K562 (cell line): ENCODE results near the gene DIS3L. TPM values are rescaled to one million over a fixed set of nuclear protein-coding genes. Genes with fewer than 3 reads are reported as not detected.
"Not testable (repeated sequence)": the region's sequence is repeated elsewhere in the genome, so short reads cannot be mapped to it uniquely, and the experiment has no call there.

Experiments used
- ATAC-seq: fragments of 200-7000 bp; cut with Tn5 transposase; 3 replicates; pipeline ENCODE4 v1.9.1; 2020; ENCODE audit warnings: moderate library complexity
- BruUV-seq: library from RNA; stranded (reverse); fragments of 400-500 nt; replicated peaks from 2 replicates; lab custom pipeline; 2021; lab: Mats Ljungman, UMichigan
- CTCF ChIA-PET: fragments of 300-600 bp; formaldehyde crosslinking; extraction: SDS; loops from one replicate; lab custom pipeline; 2021; ENCODE audit warnings: low intra/inter-chr PET ratio; lab: Yijun Ruan, JAX
- POLR2A ChIA-PET: fragments of 300-600, 350-650 bp; sonication (Branson Sonifier 250); formaldehyde crosslinking; extraction: SDS; loops from one replicate; lab custom pipeline; 2021; ENCODE audit warnings: antibody characterized with exemption, inconsistent platforms; lab: Yijun Ruan, JAX
- DNase-seq, 4 experiments: peaks; one replicate each; pipeline versions ENCODE4 v3.0.0 to v3.0.0-alpha.2; 2011 to 2018; ENCODE audit warnings: low spot score in 3 of 4, mixed read lengths in 3 of 4; ENCODE audit errors: extremely low read depth in 1 of 4
- FAIRE-seq: peaks from 2 replicates; lab custom pipeline; 2011; peaks lifted over from hg19 to GRCh38; lab: Jason Lieb, UNC
- H2AFZ ChIP-seq: 2 replicates; pipeline ENCODE4 v1.6.0; 2011; ENCODE audit warnings: low read depth, low read length, control low read depth, inconsistent platforms
- H3K27ac ChIP-seq: fragments of 200-600 bp; 3 replicates; pipeline ENCODE4 v1.8.0; 2011; ENCODE audit warnings: low read depth, mild to moderate bottlenecking, control low read depth, inconsistent platforms, low read length, moderate library complexity, mixed read lengths; ENCODE audit errors: extremely low read depth
- H3K27me3 ChIP-seq, 2 experiments: fragments of 300-600 bp in 1 of 2; 2 replicates in 1 of 2; 3 replicates in 1 of 2; pipeline versions ENCODE4 v1.6.0 to v1.8.0; 2011; ENCODE audit warnings: inconsistent platforms in 2 of 2, low read length in 2 of 2, mild to moderate bottlenecking in 1 of 2, mixed read lengths in 1 of 2, moderate library complexity in 1 of 2; ENCODE audit not compliant: control insufficient read depth in 2 of 2, insufficient read depth in 2 of 2
- H3K36me3 ChIP-seq: fragments of 300-600 bp; 3 replicates; pipeline ENCODE4 v1.8.0; 2011; ENCODE audit warnings: mild to moderate bottlenecking, low read length, inconsistent platforms; ENCODE audit not compliant: control insufficient read depth, insufficient read depth
- H3K4me1 ChIP-seq, 2 experiments: fragments of 200-600 bp in 1 of 2; replicated peaks in 1 of 2; 2 replicates in 1 of 2; 3 replicates in 1 of 2; pipeline versions ENCODE4 v1.5.1 to v1.8.0; 2011; ENCODE audit warnings: inconsistent platforms in 2 of 2, low read length in 2 of 2, mild to moderate bottlenecking in 1 of 2, mixed read lengths in 1 of 2, moderate library complexity in 1 of 2; ENCODE audit not compliant: control insufficient read depth in 2 of 2, insufficient read depth in 2 of 2
- H3K4me2 ChIP-seq: 2 replicates; pipeline ENCODE4 v1.6.1; 2011; ENCODE audit warnings: low read length, control low read depth, inconsistent platforms, mixed read lengths; ENCODE audit not compliant: insufficient read depth
- H3K4me3 ChIP-seq: fragments of 200-600 bp; sonication (generic), shearing (Covaris generic); 2 replicates; pipeline ENCODE4 v1.5.1; 2016; ENCODE audit warnings: control low read depth, inconsistent platforms
- H3K79me2 ChIP-seq: fragments of 200-600 bp; 3 replicates; pipeline ENCODE4 v1.8.0; 2011; ENCODE audit warnings: low read length, inconsistent platforms; ENCODE audit not compliant: control insufficient read depth, insufficient read depth
- H3K9ac ChIP-seq, 2 experiments: 2 replicates each; pipeline versions ENCODE4 v1.6.0 to v1.6.1; 2011; ENCODE audit warnings: low read depth in 2 of 2, low read length in 2 of 2, control low read depth in 1 of 2, inconsistent platforms in 1 of 2, mild to moderate bottlenecking in 1 of 2, mixed read lengths in 1 of 2; ENCODE audit not compliant: insufficient read depth in 1 of 2
- H3K9me1 ChIP-seq: one replicate; pipeline ENCODE4 v1.6.0; 2011; ENCODE audit warnings: inconsistent platforms, mild to moderate bottlenecking, low read length, moderate library complexity; ENCODE audit not compliant: control insufficient read depth, insufficient read depth
- H3K9me3 ChIP-seq: replicated peaks from 2 replicates; pipeline ENCODE4 v1.5.1; 2011; ENCODE audit warnings: low read depth, low read length, inconsistent platforms; ENCODE audit not compliant: control insufficient read depth, insufficient read depth
- H4K20me1 ChIP-seq: replicated peaks from 2 replicates; pipeline ENCODE4 v1.6.1; 2011; ENCODE audit warnings: low read length, inconsistent platforms, mixed read lengths; ENCODE audit not compliant: control insufficient read depth, insufficient read depth
- ATF3 ChIP-seq, 2 experiments: fragments of 450-650 bp in 1 of 2; sonication (generic) in 1 of 2; formaldehyde crosslinking in 1 of 2; IDR thresholded peaks in 1 of 2; conservative IDR thresholded peaks in 1 of 2; 2 replicates each; pipeline versions ENCODE4 v1.6.1 to v1.8.1; 2016 to 2023; ENCODE audit warnings: mild to moderate bottlenecking in 2 of 2, moderate library complexity in 2 of 2, inconsistent platforms in 1 of 2, missing genetic modification reagents in 1 of 2
- CEBPG ChIP-seq, 3 experiments: fragments of 200-800 bp in 1 of 3; sonication (Bioruptor generic) in 1 of 3; sonication (generic) in 1 of 3; formaldehyde crosslinking in 1 of 3; IDR thresholded peaks in 2 of 3; conservative IDR thresholded peaks in 1 of 3; 2 replicates each; pipeline versions ENCODE4 v1.6.1 to v1.8.0; 2016 to 2022; ENCODE audit warnings: missing compliant biosample characterization in 2 of 3, missing genetic modification characterization in 2 of 3, mild to moderate bottlenecking in 1 of 3, missing genetic modification reagents in 1 of 3
- TRIM24 ChIP-seq, 2 experiments: fragments of 450-650 bp; IDR thresholded peaks; 2 replicates each; pipeline ENCODE4 v1.6.1; 2016
- WGBS: fragments of 100-300 bp; shearing (Covaris generic); methylation state at CpG from one replicate; pipeline ENCODE4 v1.1.6; 2016; ENCODE audit warnings: low coverage, mixed read lengths; ENCODE audit not compliant: insufficient coverage; ENCODE audit errors: missing lambda C conversion rate; 5-methylcytosine and 5-hydroxymethylcytosine counted together
- in situ Hi-C: fragments of 300-500 bp; cut with MboI; formaldehyde crosslinking; loops from 4 replicates; pipeline ENCODE4 v1.15.0; 2018; ENCODE audit warnings: inconsistent platforms, mixed read lengths
- intact Hi-C: fragments of 100-400 bp; cut with micrococcal nuclease; formaldehyde crosslinking; loops from 2 replicates; pipeline ENCODE4 v1.14.2; 2022
- polyA plus RNA-seq, 8 experiments: library from polyadenylated mRNA; depleted of rRNA in 4 of 8; stranded (reverse) in 5 of 8; unstranded in 3 of 8; fragments of >200 nt; fragmentation: Nextera tagmentation in 2 of 8; fragmentation: Illumina TruSeq in 1 of 8; extraction: Ambion mirVana in 2 of 8; extraction: Trizol in 1 of 8; gene quantifications; 2 replicates each; pipeline versions ENCODE4 v1.2.1 to v1.2.3, GENCODE V29; 2011 to 2014; ENCODE audit warnings: inconsistent platforms in 1 of 8, missing spikeins in 1 of 8
- small RNA-seq: library from RNA; depleted of rRNA; stranded (forward); fragments of <200 nt; gene quantifications from one replicate; pipeline ENCODE3, GENCODE V24; 2014
- total RNA-seq, 7 experiments: library from RNA; depleted of rRNA in 6 of 7; stranded (reverse); fragments of >200 nt in 6 of 7; fragmentation: Illumina TruSeq in 2 of 7; extraction: Trizol in 2 of 7; gene quantifications; 2 replicates each; pipeline versions ENCODE4 v1.2.1 to v1.2.3, GENCODE V29; 2011 to 2021; ENCODE audit warnings: low replicate concordance in 1 of 7

DIS3L gene
- total and polyA plus RNA-seq, 9 of the 15 experiments (the other 6 are each of a cell fraction or from before 2014, with no cell fraction given) = 5.9 to 34.6 (median 16.9) TPM

GRCh38 chr15:66381376-66381775 lies 88.0 kb downstream of the DIS3L start:
- H3K4me1 ChIP-seq; DNase-seq; BruUV-seq; in situ Hi-C loops; H3K27ac ChIP-seq; H3K9me1 ChIP-seq; intact Hi-C loops; FAIRE-seq; H2AFZ ChIP-seq; H3K9me3 ChIP-seq; H3K9ac ChIP-seq; ATAC-seq; H3K36me3 ChIP-seq; H4K20me1 ChIP-seq; H3K4me2 ChIP-seq; H3K27me3 ChIP-seq; H3K4me3 ChIP-seq; CTCF ChIA-PET; TF ChIP-seq ATF3 (CRISPR knock-in tag; conservative IDR thresholded peaks at IDR 0.05); CEBPG (CRISPR knock-in tag; IDR thresholded peaks at IDR 0.05): not testable (repeated sequence)
- H3K79me2 ChIP-seq = peaks cover 16% of the 10 kb centered on the region
- TF ChIP-seq ATF3 (IDR thresholded peaks at IDR 0.05) (peak; percentile 48; the same call in 1 of the 2 replicates), CEBPG (tag; conservative IDR thresholded peaks at IDR 0.05 in 1 of 2, IDR thresholded peaks at IDR 0.05 in 1 of 2) (peak; percentile 25 to 78; a peak in 3 of 4 replicates), TRIM24 (IDR thresholded peaks at IDR 0.05) (peak; percentile 62 to 66; a peak in 2 of 4 replicates)
- POLR2A ChIA-PET = interaction anchor here (1.2 kb wide), 1 partner anchor 9 kb away, joined by 5 read pairs; no protein-coding TSS in a partner anchor
- no CpG with 5 or more reads among the region's 2 CpGs for WGBS

Small RNAs within 50 kb of the gene (small RNA-seq; reads per million reads assigned to genes)
- gene RF00019 = not detected
- gene SCARNA14 = 10.7 reads per million, percentile 95 among the genes with 10 or more reads in this experiment

Other genes starting within 250 kb of the DIS3L start
- gene MEGF11, start 39.8 kb upstream of the DIS3L start, total RNA-seq (2014; rRNA removed) = not detected in 2 replicates
- gene MEGF11, start 39.8 kb upstream of the DIS3L start, total RNA-seq (2014; rRNA removed; fragmentation: Illumina TruSeq; extraction: Trizol) = not detected in 2 replicates
- not detected in 2 replicates for gene MEGF11, start 39.8 kb upstream of the DIS3L start, total RNA-seq (2015; rRNA removed; fragmentation: Illumina TruSeq; extraction: Trizol)
- gene MEGF11, start 39.8 kb upstream of the DIS3L start, total RNA-seq (2021) = not detected in 2 replicates
- gene MEGF11, start 39.8 kb upstream of the DIS3L start, polyA plus RNA-seq (2011; rRNA removed) = not detected in 2 replicates
- gene MEGF11, start 39.8 kb upstream of the DIS3L start, polyA plus RNA-seq (2014; fragmentation: Illumina TruSeq; extraction: Trizol) = not detected in 2 replicates
- under 1 TPM; 0.06 to 0.20 TPM for gene MEGF11, start 39.8 kb upstream of the DIS3L start, polyA plus RNA-seq (2014; fragmentation: Nextera tagmentation; extraction: Ambion mirVana)
- 0.23 TPM in 1 of 2 replicates, not detected in the other for gene MEGF11, start 39.8 kb upstream of the DIS3L start, polyA plus RNA-seq (2014; rRNA removed)
- 29.9 and 31.1 TPM in 2 replicates for gene TIPIN, start 63.1 kb downstream of the DIS3L start, total RNA-seq (2014; rRNA removed)
- 45.8 and 64.9 TPM in 2 replicates for gene TIPIN, start 63.1 kb downstream of the DIS3L start, total RNA-seq (2014; rRNA removed; fragmentation: Illumina TruSeq; extraction: Trizol)
- gene TIPIN, start 63.1 kb downstream of the DIS3L start, total RNA-seq (2015; rRNA removed; fragmentation: Illumina TruSeq; extraction: Trizol) = 40.4 and 41.9 TPM in 2 replicates
- 27.4 and 28.0 TPM in 2 replicates for gene TIPIN, start 63.1 kb downstream of the DIS3L start, total RNA-seq (2021)
- gene TIPIN, start 63.1 kb downstream of the DIS3L start, polyA plus RNA-seq (2011; rRNA removed) = 15.2 and 22.9 TPM in 2 replicates
- 61.4 and 62.1 TPM in 2 replicates for gene TIPIN, start 63.1 kb downstream of the DIS3L start, polyA plus RNA-seq (2014; fragmentation: Illumina TruSeq; extraction: Trizol)
- 10 to 100 TPM; 55.6 to 58.9 TPM for gene TIPIN, start 63.1 kb downstream of the DIS3L start, polyA plus RNA-seq (2014; fragmentation: Nextera tagmentation; extraction: Ambion mirVana)
- 25.7 and 42.0 TPM in 2 replicates for gene TIPIN, start 63.1 kb downstream of the DIS3L start, polyA plus RNA-seq (2014; rRNA removed)
- gene MAP2K1, start 93.3 kb downstream of the DIS3L start, total RNA-seq (2014; rRNA removed) = 30.0 and 37.6 TPM in 2 replicates
- gene MAP2K1, start 93.3 kb downstream of the DIS3L start, total RNA-seq (2014; rRNA removed; fragmentation: Illumina TruSeq; extraction: Trizol) = 29.3 and 29.7 TPM in 2 replicates
- gene MAP2K1, start 93.3 kb downstream of the DIS3L start, total RNA-seq (2015; rRNA removed; fragmentation: Illumina TruSeq; extraction: Trizol) = 22.4 and 24.6 TPM in 2 replicates
- 55.9 and 58.3 TPM in 2 replicates for gene MAP2K1, start 93.3 kb downstream of the DIS3L start, total RNA-seq (2021)
- gene MAP2K1, start 93.3 kb downstream of the DIS3L start, polyA plus RNA-seq (2011; rRNA removed) = 45.5 and 48.2 TPM in 2 replicates
- gene MAP2K1, start 93.3 kb downstream of the DIS3L start, polyA plus RNA-seq (2014; fragmentation: Illumina TruSeq; extraction: Trizol) = 41.4 and 42.3 TPM in 2 replicates
- gene MAP2K1, start 93.3 kb downstream of the DIS3L start, polyA plus RNA-seq (2014; fragmentation: Nextera tagmentation; extraction: Ambion mirVana) = 10 to 100 TPM in 1 of 2 experiments, 1 to 10 TPM in 1; 7.5 to 10.9 TPM
- gene MAP2K1, start 93.3 kb downstream of the DIS3L start, polyA plus RNA-seq (2014; rRNA removed) = 45.0 and 52.7 TPM in 2 replicates
- gene SNAPC5, start 204.2 kb downstream of the DIS3L start, total RNA-seq (2014; rRNA removed) = 67.2 and 96.5 TPM in 2 replicates
- gene SNAPC5, start 204.2 kb downstream of the DIS3L start, total RNA-seq (2014; rRNA removed; fragmentation: Illumina TruSeq; extraction: Trizol) = 102 and 112 TPM in 2 replicates
- 77.0 and 79.9 TPM in 2 replicates for gene SNAPC5, start 204.2 kb downstream of the DIS3L start, total RNA-seq (2015; rRNA removed; fragmentation: Illumina TruSeq; extraction: Trizol)
- 56.7 and 57.0 TPM in 2 replicates for gene SNAPC5, start 204.2 kb downstream of the DIS3L start, total RNA-seq (2021)
- 40.6 and 52.8 TPM in 2 replicates for gene SNAPC5, start 204.2 kb downstream of the DIS3L start, polyA plus RNA-seq (2011; rRNA removed)
- 116 and 118 TPM in 2 replicates for gene SNAPC5, start 204.2 kb downstream of the DIS3L start, polyA plus RNA-seq (2014; fragmentation: Illumina TruSeq; extraction: Trizol)
- gene SNAPC5, start 204.2 kb downstream of the DIS3L start, polyA plus RNA-seq (2014; fragmentation: Nextera tagmentation; extraction: Ambion mirVana) = 100 to 1,000 TPM; 155 TPM
- gene SNAPC5, start 204.2 kb downstream of the DIS3L start, polyA plus RNA-seq (2014; rRNA removed) = 70.5 and 80.8 TPM in 2 replicates
- gene RPL4, start 211.3 kb downstream of the DIS3L start, total RNA-seq (2014; rRNA removed) = 2,055 and 3,520 TPM in 2 replicates
- 5,714 and 5,919 TPM in 2 replicates for gene RPL4, start 211.3 kb downstream of the DIS3L start, total RNA-seq (2014; rRNA removed; fragmentation: Illumina TruSeq; extraction: Trizol)
- 4,633 and 5,069 TPM in 2 replicates for gene RPL4, start 211.3 kb downstream of the DIS3L start, total RNA-seq (2015; rRNA removed; fragmentation: Illumina TruSeq; extraction: Trizol)
- gene RPL4, start 211.3 kb downstream of the DIS3L start, total RNA-seq (2021) = 3,792 and 4,028 TPM in 2 replicates
- gene RPL4, start 211.3 kb downstream of the DIS3L start, polyA plus RNA-seq (2011; rRNA removed) = 6,235 and 7,065 TPM in 2 replicates
- 7,372 and 7,760 TPM in 2 replicates for gene RPL4, start 211.3 kb downstream of the DIS3L start, polyA plus RNA-seq (2014; fragmentation: Illumina TruSeq; extraction: Trizol)
- 1,000 to 10,000 TPM; 3,604 to 3,827 TPM for gene RPL4, start 211.3 kb downstream of the DIS3L start, polyA plus RNA-seq (2014; fragmentation: Nextera tagmentation; extraction: Ambion mirVana)
- 5,294 and 6,049 TPM in 2 replicates for gene RPL4, start 211.3 kb downstream of the DIS3L start, polyA plus RNA-seq (2014; rRNA removed)
- 25.4 and 35.2 TPM in 2 replicates for gene ZWILCH, start 211.8 kb downstream of the DIS3L start, total RNA-seq (2014; rRNA removed)
- gene ZWILCH, start 211.8 kb downstream of the DIS3L start, total RNA-seq (2014; rRNA removed; fragmentation: Illumina TruSeq; extraction: Trizol) = 59.3 and 62.6 TPM in 2 replicates
- gene ZWILCH, start 211.8 kb downstream of the DIS3L start, total RNA-seq (2015; rRNA removed; fragmentation: Illumina TruSeq; extraction: Trizol) = 46.8 and 52.0 TPM in 2 replicates
- 36.9 and 41.4 TPM in 2 replicates for gene ZWILCH, start 211.8 kb downstream of the DIS3L start, total RNA-seq (2021)
- 53.6 and 78.7 TPM in 2 replicates for gene ZWILCH, start 211.8 kb downstream of the DIS3L start, polyA plus RNA-seq (2011; rRNA removed)
- gene ZWILCH, start 211.8 kb downstream of the DIS3L start, polyA plus RNA-seq (2014; fragmentation: Illumina TruSeq; extraction: Trizol) = 42.9 and 52.1 TPM in 2 replicates
- 10 to 100 TPM; 93.2 to 94.2 TPM for gene ZWILCH, start 211.8 kb downstream of the DIS3L start, polyA plus RNA-seq (2014; fragmentation: Nextera tagmentation; extraction: Ambion mirVana)
- gene ZWILCH, start 211.8 kb downstream of the DIS3L start, polyA plus RNA-seq (2014; rRNA removed) = 26.7 and 32.8 TPM in 2 replicates